GM19455 (cell line): Measurements from ENCODE around the gene PSAPL1.
"Not testable (repeated sequence)": the region's sequence is repeated elsewhere in the genome, so short reads cannot be mapped to it uniquely, and the experiment has no call there.

ENCODE experiments used
- ATAC-seq: cut with Tn5 transposase; IDR thresholded peaks from one replicate; pipeline ENCODE4 v1.9.1; 2021; ENCODE audit not compliant: unreplicated experiment

PSAPL1 gene

GRCh38 chr4:7459471-7459870, 24.7 kb upstream of the PSAPL1 start:
- no peak for ATAC-seq

DNA sequence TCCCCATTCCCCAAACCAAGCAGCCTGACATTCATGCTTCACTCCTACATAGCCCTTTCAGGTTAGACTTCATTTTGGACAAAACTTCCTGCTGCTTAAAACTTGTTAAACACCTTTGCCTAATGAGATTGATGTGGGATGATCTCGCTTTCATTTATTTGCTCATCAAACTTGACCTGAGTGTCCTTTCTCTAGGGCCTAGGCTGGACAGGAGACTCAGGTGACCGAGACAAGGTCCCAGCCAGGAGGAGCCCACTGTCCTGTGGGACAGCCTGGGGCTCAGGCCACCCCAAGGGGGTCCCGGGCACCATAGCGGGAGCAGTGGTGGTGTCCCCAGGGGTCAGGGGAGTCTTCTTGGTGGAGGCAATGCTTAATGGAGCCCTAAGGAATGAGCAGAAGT, 23.7 kb upstream of the PSAPL1 start:
- ATAC-seq, result no peak

DNA sequence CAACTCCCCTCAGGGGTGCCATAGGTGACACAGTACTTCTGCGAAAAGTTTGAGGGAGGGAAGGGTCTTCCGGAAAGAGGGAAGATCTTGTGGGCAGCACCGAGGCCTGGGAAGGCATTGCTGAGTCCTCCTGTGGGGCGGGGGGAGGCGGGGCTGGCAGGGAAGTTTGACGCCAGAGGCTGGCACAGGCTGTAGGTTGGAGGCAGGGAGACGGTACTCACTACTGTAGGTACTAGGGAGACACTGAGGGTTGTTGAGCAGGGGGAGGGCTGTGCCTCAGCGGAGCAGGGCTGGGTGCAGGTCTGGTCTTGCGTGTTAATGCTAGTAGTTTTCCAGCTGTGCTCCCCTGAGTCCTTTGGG, 23.3 kb upstream of the PSAPL1 start:
- no peak for ATAC-seq

DNA sequence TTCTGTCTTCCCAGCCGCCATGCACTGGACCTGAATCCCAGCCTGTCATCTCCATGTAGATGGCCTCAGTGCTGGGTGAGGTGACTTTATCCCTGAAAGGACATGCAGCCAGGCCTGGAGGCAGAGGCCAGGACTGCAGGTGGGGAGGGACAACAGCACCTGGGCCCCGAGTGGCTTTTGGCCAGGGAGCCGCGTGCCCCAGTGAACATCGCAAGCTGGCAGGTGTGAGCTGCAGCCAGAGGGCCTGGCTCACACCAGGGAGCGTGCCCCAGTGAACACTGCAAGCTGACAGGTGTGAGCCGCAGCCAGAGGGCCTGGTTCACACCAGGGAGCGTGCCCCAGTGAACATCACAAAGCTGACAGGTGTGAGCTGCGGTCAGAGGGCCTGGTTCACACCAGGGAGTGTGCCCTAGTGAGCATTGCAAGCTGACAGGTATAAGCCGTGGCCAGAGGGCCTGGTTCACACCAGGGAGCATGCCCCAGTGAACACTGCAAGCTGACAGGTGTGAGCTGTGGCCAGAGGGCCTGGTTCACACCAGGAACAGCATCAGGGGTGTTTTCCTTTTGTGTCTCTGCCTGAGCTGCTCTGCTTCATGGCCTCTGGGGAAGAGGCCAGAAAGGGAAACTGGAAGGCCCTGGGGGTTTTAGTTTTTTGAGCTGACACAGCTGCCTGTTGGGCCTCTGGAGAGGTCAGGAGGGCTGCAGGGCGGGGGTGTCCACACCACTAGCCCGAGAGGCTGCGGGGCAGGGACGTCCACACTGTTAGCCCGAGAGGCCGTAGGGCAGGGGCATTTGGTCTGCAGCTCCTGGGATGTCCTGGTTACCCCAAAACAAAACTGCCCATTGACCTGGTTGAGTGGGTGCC, 22.7 kb upstream of the PSAPL1 start:
- ATAC-seq, result no peak

GRCh38 chr4:7452802-7453201, 18.1 kb upstream of the PSAPL1 start:
- not testable (repeated sequence) for ATAC-seq

DNA sequence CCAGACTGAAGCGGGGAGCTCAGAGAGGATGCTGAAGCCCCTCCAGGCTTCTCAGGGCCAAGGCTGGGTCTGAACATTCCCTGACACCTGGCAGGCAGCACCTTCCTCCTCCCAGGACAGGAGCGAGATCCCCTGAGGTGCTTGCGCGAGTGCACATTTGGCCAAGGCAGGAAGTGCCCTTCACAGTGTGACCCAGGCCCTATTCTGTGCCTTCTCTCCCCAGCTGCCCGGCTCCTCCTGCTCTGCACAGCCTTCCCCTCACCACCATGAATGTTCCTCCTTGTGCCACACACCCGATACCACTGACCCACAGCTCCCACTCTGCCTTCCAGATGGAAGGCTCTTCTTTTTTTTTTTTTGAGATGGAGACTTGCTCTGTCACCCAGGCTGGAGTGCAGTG, 17.1 kb upstream of the PSAPL1 start:
- ATAC-seq, result no peak

DNA sequence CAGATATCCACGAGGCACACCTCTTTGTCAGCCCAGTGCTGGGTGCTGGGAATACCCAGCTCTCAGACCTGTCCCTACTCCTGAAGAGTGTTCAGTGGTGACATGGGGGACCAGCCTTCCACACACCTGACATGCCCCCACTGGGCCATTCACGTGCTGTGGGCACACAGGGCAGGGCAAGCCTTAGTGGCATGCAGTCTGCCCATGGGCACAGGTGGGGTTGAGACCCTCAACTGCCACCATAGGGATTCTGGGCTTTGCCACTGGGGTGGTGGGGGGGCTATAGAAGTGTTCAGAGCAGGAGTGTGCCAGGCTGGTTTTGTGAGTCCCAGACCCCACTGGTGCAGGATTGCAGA, 16.7 kb upstream of the PSAPL1 start:
- ATAC-seq, result no peak

DNA sequence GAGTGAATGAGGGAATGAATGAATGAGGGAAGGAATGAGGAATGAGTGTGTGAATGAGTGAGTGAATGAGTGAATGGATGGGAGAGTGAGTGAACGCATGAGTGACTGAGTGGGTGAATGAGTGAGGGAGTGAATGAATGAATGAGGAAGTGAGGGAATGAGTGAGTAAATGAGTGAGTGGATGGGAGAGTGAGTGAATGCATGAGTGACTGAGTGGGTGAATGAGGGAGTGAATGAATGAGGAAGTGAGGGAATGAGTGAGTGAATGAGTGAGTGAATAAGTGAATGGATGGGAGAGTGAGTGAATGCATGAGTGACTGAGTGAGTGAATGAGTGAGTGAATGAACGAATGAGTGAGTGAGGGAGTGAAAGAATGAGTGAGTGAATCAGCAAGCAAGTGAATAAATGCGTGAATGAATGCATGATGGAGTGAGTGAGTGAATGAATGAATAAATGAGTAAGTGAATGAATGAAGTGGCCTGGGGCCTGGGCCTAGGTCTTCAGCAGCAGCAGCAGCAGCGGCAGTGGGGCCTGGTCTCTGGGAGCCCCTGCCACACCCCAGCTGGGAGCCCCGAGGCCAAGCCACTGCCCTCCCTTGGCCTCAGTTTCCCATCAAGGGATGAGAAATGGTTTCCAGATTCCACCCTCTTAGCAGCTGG, 16.2 kb upstream of the PSAPL1 start:
- ATAC-seq, result no peak

DNA sequence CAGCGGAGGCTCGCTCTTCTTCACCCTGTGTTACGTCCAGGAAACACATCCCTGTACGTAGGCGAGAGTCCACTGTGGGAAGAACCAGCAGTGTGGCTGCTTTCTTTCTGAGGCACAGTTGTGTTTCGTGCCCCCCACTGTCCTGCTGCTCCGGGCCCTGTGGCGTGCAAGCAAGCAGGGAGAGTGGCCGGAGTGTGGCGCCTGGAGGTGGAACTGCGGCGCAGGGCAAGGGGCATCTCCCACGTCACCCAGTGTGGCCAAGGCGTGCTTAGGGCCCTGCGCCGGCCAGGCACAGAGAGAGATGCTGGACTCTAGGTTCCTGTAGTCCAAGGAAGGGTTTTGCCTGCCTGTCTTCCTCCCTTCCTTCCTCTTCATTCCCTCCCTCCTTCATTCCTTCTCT, 13.3 kb upstream of the PSAPL1 start:
- ATAC-seq, result no peak

- ATAC-seq, result no peak
Measured at GRCh38 chr4:7447236-7447635, 12.5 kb upstream of the PSAPL1 start.

- no peak for ATAC-seq
Measured at GRCh38 chr4:7444731-7445130, 10.0 kb upstream of the PSAPL1 start.

DNA sequence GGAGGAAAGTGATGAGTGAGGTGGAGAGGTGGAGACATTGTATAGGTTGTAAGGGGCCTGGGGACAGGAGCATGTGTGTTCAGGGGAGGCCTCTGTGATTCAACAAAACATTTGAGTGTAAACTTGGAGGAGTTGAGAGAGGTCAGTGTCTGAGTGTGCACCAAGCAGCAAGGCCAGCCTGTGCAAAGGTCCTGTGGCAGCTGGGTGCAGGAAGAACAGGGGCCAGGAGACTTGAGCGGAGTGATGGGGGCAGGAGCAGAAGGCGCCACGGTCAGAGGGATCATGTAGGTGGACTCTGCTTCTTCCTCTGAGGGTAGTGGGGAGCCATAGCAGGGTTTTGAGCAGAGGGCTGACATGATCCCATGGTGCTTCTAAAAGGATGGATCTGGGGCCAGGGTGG, 9.6 kb upstream of the PSAPL1 start:
- no peak for ATAC-seq

DNA sequence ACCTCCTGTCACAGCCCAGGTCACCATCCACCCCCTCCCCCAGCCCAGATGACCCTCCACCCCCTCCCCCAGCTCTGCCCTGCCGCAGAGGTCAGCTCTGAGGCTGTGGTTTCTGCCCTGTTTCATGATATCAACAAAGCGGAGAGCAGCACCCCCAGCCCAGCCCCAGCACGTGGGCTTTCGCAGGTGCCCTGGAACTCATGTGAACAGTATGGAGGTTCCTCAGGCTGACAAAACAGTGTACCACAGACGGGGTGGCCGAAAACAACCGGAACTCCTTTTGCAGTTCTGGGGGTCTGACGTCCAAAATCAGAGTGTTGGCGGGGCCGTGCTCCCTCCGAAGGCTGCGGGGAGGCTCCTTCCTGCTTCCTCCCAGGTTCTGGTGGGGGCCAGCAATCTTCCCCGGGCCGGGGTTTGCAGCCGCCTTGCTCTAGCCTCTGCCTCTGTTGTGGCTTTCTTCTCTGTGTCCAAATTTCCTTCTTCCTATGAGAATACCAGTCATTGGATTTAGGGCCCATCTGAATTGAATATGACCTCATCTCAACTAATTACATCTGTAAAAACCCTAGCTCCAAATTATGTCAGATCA, 7.9 kb upstream of the PSAPL1 start:
- ATAC-seq, result no peak

DNA sequence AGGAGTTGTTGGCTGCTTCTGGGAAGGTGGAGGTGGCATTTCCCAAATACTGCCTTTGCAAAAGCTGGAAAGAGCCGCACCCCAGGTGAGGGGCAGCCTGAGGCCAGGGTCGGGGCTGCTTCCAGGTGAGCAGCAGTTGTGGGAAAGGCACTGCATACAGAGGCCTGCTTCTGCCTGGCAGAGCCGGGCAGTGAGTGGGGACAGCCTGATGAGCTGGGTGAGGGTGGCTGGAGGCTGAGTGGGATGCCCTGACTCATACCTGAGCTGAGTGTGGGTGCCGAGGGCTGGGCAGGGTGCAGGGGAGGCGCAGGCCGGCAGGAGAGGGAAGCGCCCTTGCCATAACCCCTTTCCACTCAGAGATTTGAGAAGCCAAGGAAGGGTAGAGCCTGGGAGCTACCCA, 6.5 kb upstream of the PSAPL1 start:
- ATAC-seq, result no peak

DNA sequence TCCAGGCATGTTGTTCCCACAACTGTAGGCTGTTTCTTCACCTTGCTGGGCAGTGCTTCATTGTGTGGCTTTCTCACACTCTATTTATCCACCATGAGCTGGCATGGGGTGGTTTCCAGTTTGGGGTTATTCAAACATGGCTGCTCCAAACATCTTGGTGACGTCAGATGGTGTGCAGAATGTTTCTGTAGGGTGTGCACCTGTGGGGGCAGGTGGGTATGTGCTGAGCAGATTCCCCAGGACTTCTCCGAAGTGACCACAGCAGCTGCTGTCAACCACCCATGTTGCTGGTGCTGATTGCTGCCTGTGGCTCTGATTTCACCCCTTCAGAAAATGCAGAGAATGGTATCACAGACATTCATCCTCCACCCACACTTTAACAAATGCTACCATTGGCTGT, 5.0 kb upstream of the PSAPL1 start:
- no peak for ATAC-seq

GRCh38 chr4:7436256-7436655, 1.5 kb upstream of the PSAPL1 start:
- no peak for ATAC-seq

GRCh38 chr4:7435471-7436061, 836 bp upstream of the PSAPL1 start:
- ATAC-seq, result no peak

- no peak for ATAC-seq
Measured at GRCh38 chr4:7434141-7434765, 477 bp downstream of the PSAPL1 start.

DNA sequence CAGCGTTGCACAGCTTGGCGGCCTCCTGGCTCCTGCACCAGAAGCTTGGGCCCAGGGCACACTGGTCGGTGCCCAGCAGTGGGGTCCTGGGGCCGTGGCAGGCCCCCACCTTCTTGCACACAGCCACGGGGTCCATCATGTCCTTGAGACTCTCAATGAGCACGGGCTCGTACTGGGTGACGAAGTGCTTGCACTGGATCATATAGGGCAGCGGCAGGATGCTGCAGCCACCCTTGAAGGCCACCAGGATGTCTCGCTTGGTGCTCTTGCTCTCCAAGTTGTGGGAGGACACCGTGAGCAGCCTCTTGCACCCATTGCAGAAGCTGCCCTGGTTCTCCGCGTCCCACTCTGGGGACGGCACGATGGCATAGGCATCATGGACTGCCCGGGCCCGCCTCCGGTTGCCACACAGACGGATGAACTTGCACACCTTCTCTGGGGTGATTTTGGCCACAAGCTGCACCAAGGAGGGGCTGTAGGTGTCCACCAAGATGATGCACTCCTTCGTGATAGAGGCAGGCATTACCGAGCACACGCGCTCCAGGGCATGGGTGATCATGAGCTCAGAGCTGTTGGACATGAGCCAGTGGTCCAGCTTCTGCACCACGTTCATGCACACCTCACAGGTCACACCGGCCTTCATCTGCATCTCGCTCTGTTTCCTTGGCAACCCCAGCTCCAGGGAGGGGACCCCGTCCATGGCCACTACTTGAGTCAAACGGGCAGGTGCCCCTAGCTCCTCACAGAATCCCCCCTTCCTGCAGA, 1.2 kb downstream of the PSAPL1 start:
- no peak for ATAC-seq

DNA sequence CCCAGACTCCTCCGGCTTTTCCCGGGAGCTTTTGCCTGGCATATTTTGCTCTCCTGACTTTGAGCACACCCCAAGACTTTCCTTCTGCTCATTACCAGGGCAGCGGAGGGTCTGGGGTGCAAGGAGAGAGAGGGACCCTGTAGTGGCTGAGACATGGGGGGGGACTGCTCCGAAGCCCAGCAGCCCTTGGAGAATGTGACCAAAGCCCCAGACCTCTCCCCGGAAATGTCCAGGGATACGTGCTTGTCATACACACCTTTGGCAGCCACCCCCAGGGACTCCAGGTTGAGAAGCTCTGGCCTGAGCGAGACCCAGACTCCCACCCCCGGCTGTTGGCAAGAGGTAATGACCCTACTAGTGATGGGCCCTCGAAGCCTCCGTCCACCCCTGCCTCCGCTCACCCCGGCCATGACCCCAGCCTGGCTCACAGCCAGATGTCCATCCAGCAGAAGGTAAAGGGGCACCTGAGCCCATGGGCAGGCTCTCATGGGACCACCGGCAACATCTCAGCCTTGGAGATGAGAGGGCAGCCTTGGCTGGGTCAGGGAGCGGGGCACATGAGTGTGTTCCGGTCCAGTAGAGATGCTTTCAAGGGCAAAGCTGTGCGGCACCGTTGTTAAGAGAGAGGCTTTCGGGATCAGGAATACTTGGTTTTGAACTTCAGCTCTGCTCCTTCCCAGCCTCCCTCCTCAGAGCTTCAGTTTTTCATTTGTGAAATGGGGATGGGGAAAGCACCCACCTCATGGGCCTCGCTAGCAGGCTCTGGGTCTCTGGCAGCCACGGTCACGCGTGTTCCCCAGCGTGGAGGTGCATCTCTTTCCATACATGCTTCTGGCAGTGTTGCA, 2.0 kb downstream of the PSAPL1 start:
- ATAC-seq, result no peak
